Stimulated activated naive CD4-positive, alpha-beta T cell (primary cell): ENCODE measurements around the gene TALDO1.

Experiments used
- DNase-seq, 6 experiments: peaks; one replicate each; lab custom pipeline; 2025; lab: John Stamatoyannopoulos, UW

Gene TALDO1

GRCh38 chr11:799641-800316 is 52.5 kb downstream of the TALDO1 start:
- no peak for DNase-seq

GRCh38 chr11:800473-800872 is 53.2 kb downstream of the TALDO1 start:
- no peak for DNase-seq

- no peak for DNase-seq
Observed at GRCh38 chr11:801097-801780, 54.0 kb downstream of the TALDO1 start.

GRCh38 chr11:802018-802617 is 54.9 kb downstream of the TALDO1 start:
- DNase-seq: no peak

GRCh38 chr11:802693-803466 is 55.6 kb downstream of the TALDO1 start:
- no peak for DNase-seq

- no peak for DNase-seq
Observed at GRCh38 chr11:803467-803742, 56.1 kb downstream of the TALDO1 start.

GRCh38 chr11:803770-804598 is 56.7 kb downstream of the TALDO1 start:
- DNase-seq: no peak

- DNase-seq: no peak
Observed at GRCh38 chr11:804599-804964, 57.3 kb downstream of the TALDO1 start.

GRCh38 chr11:808427-809286 is 61.4 kb downstream of the TALDO1 start:
- DNase-seq: no peak

- DNase-seq: peak; percentile 93 to 100 (median 98)
Observed at GRCh38 chr11:809287-810039, 62.2 kb downstream of the TALDO1 start, which contains the start of gene RPLP2. RPLP2 (plus strand) TSS chr11:809967; CDS start chr11:810235, 268 bp downstream.

- no peak for DNase-seq
Observed at GRCh38 chr11:810040-810567, 62.8 kb downstream of the TALDO1 start.

GRCh38 chr11:811446-812245 is 64.4 kb downstream of the TALDO1 start:
- no peak for DNase-seq

- no peak for DNase-seq
Observed at GRCh38 chr11:812390-812789, 65.1 kb downstream of the TALDO1 start.

GRCh38 chr11:813072-813455 is 65.8 kb downstream of the TALDO1 start:
- DNase-seq: no peak

- DNase-seq: no peak
Observed at GRCh38 chr11:813456-814096, 66.3 kb downstream of the TALDO1 start.
